Stimulated activated CD4-positive, alpha-beta T cell treated with anti-CD3 and anti-CD28 coated beads, Interleukin-2, amount 100 ng/mL, for 4 hours (primary cell): ENCODE data around the gene JADE1.

Experiments
- DNase-seq: peaks from one replicate; pipeline ENCODE4 v3.0.0-alpha.2; 2020; ENCODE audit warnings: low read depth

JADE1 gene

GRCh38 chr4:128846063-128846462 lies 36.6 kb downstream of the JADE1 start:
- no peak for DNase-seq

GRCh38 chr4:128847082-128847724 lies 37.7 kb downstream of the JADE1 start:
- no peak for DNase-seq

- no peak for DNase-seq
Measured at GRCh38 chr4:128848461-128848860, 39.0 kb downstream of the JADE1 start.

GRCh38 chr4:128850252-128850651 lies 40.8 kb downstream of the JADE1 start:
- DNase-seq: no peak

- no peak for DNase-seq
Measured at GRCh38 chr4:128853741-128854140, 44.2 kb downstream of the JADE1 start.

GRCh38 chr4:128854433-128854832 lies 44.9 kb downstream of the JADE1 start:
- DNase-seq: no peak

- no peak for DNase-seq
Measured at GRCh38 chr4:128855621-128856020, 46.1 kb downstream of the JADE1 start.

- no peak for DNase-seq
Measured at GRCh38 chr4:128856246-128856645, 46.7 kb downstream of the JADE1 start.

- DNase-seq: no peak
Measured at GRCh38 chr4:128858879-128859671, 49.6 kb downstream of the JADE1 start.

- DNase-seq: no peak
Measured at GRCh38 chr4:128859887-128860677, 50.6 kb downstream of the JADE1 start.

GRCh38 chr4:128861856-128862518 lies 52.5 kb downstream of the JADE1 start:
- DNase-seq: no peak

GRCh38 chr4:128862608-128863311 lies 53.3 kb downstream of the JADE1 start:
- peak; percentile 49 for DNase-seq

GRCh38 chr4:128863312-128864075 lies 54.0 kb downstream of the JADE1 start:
- DNase-seq: peak; percentile 30

- no peak for DNase-seq
Measured at GRCh38 chr4:128865132-128865531, 55.6 kb downstream of the JADE1 start.

- no peak for DNase-seq
Measured at GRCh38 chr4:128866269-128866668, 56.8 kb downstream of the JADE1 start.

- no peak for DNase-seq
Measured at GRCh38 chr4:128866691-128867090, 57.2 kb downstream of the JADE1 start.

GRCh38 chr4:128868758-128869157 lies 59.3 kb downstream of the JADE1 start:
- no peak for DNase-seq

GRCh38 chr4:128869776-128870509 lies 60.4 kb downstream of the JADE1 start:
- no peak for DNase-seq

GRCh38 chr4:128871948-128872347 lies 62.4 kb downstream of the JADE1 start:
- DNase-seq: no peak

GRCh38 chr4:128876200-128876599 lies 66.7 kb downstream of the JADE1 start:
- DNase-seq: no peak
